NCI-H526 (cell line): ENCODE results near the gene HOXA9.
A peak's percentile ranks its signal among the peaks of the same experiment; 100 is the strongest.

Experiments used
- DNase-seq, 2 experiments: peaks; one replicate each; lab custom pipeline; 2025; lab: John Stamatoyannopoulos, UW

HOXA9 gene

GRCh38 chr7:27200761-27201579, 35.6 kb upstream of the HOXA9 start:
- DNase-seq = no peak

GRCh38 chr7:27199849-27200760, 34.8 kb upstream of the HOXA9 start, which contains the start of gene HOXA13:
TSS of gene HOXA13 (minus strand) at chr7:27200091. CDS start at chr7:27200077, 14 bp downstream.
- peak in 1 of 2 experiments; percentile 94 for DNase-seq

GRCh38 chr7:27198871-27199801, 33.8 kb upstream of the HOXA9 start:
- DNase-seq = peak in 1 of 2 experiments; percentile 74

- DNase-seq = peak in 1 of 2 experiments; percentile 71
Observed at GRCh38 chr7:27198138-27198841, 33.0 kb upstream of the HOXA9 start.

GRCh38 chr7:27197137-27198042, 32.1 kb upstream of the HOXA9 start:
- DNase-seq = no peak

- peak; percentile 91 to 93 for DNase-seq
Observed at GRCh38 chr7:27196287-27196767, 31.0 kb upstream of the HOXA9 start.

- DNase-seq = no peak
Observed at GRCh38 chr7:27194686-27195379, 29.5 kb upstream of the HOXA9 start.

- DNase-seq = no peak
Observed at GRCh38 chr7:27194002-27194352, 28.6 kb upstream of the HOXA9 start.

GRCh38 chr7:27193335-27194001, 28.1 kb upstream of the HOXA9 start:
- no peak for DNase-seq

- DNase-seq = no peak
Observed at GRCh38 chr7:27192546-27193334, 27.4 kb upstream of the HOXA9 start.

- DNase-seq = no peak
Observed at GRCh38 chr7:27191833-27192545, 26.7 kb upstream of the HOXA9 start.

- DNase-seq = no peak
Observed at GRCh38 chr7:27191161-27191731, 25.9 kb upstream of the HOXA9 start.

GRCh38 chr7:27189997-27190748, 24.8 kb upstream of the HOXA9 start:
- DNase-seq = no peak

- no peak for DNase-seq
Observed at GRCh38 chr7:27189295-27189996, 24.1 kb upstream of the HOXA9 start.
